Spleen (tissue), 7 donors: ENCODE data around the gene EEF1AKMT4.

ENCODE experiments used
- CTCF ChIP-seq, 11 experiments: fragments of 200-600 bp in 7 of 11; fragments of 450-650 bp in 4 of 11; sonication (generic) in 4 of 11; IDR thresholded peaks in 8 of 11; conservative IDR thresholded peaks in 3 of 11; 1 replicate in 7 of 11; 2 replicates in 4 of 11; pipeline versions ENCODE4 v1.4.0 to v1.8.0; 2016 to 2021; ENCODE audit warnings: antibody characterized with exemption in 11 of 11, inconsistent platforms in 4 of 11, mild to moderate bottlenecking in 1 of 11
- POLR2A ChIP-seq, 3 donors: fragments of 450-650 bp; IDR thresholded peaks; one replicate each; pipeline ENCODE4 v1.5.1; 2017; ENCODE audit warnings: antibody characterized with exemption in 3 of 3, mild to moderate bottlenecking in 1 of 3
- donor health status: DM: no; HTN: no; CAD: no; lungs with moderate emphysema.
- donor health status: DM: no; HTN: no; CAD: no.
- donor health status: DM: no; HTN: no; CAD: no.

DNA sequence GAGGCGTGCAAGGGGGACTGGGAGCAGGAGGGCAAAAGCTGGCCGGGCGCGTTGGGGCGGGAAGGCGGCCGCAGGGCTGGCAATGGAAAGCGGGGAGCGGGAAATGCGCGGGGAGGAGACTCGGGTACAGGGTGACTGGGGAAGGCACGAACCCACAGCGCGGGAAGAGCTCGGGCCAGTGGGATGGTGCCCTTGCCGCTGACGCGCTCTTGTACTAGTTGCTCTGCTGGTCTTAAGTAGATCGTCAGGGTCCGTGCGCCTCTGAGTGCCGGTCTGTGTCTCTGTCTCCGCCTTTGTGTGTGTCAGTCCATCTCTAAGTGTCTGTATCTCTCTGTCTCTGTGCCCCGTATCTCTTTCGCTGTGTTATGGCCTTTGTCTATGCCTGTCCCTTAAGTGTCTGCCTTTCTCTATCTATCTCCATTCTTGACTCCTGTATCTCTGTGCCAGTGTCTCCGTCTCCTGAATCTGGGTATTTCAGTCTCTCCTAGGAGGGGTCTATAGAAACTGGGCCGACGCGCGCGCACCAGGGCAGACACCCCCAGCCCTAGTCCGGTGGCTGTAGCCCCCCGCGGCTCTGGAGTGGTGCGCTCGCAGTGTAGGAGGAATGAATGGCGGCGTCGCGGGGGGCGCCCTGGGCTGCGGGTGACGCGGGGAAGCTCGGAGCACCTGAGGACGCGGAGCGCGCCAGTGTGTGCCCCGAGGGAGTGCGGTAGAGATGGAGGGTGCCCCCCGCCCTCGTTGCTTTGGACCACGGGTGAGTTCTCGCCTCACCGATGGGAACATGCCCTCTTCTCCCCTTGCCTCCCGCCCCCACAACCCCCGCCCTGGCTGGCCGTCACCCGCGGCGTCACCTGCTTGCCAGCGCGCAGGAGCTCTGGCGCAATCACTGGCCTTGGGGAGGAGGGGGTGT, 12.6 kb downstream of the EEF1AKMT4 start:
- no peak for TF ChIP-seq CTCF (IDR thresholded peaks at IDR 0.05 in 8 of 11, conservative IDR thresholded peaks at IDR 0.05 in 3 of 11)
- TF ChIP-seq POLR2A (IDR thresholded peaks at IDR 0.05) = no peak
